HG02884 (cell line): ENCODE data around the gene ANKRD33.
"Not testable (repeated sequence)": the region's sequence is repeated elsewhere in the genome, so short reads cannot be mapped to it uniquely, and the experiment has no call there.

Experiments
- ATAC-seq: cut with Tn5 transposase; IDR thresholded peaks from one replicate; pipeline ENCODE4 v1.9.1; 2021; ENCODE audit warnings: mild to moderate bottlenecking, moderate library complexity; ENCODE audit not compliant: unreplicated experiment

Gene ANKRD33

GRCh38 chr12:51873251-51873994, 14.5 kb upstream of the ANKRD33 start:
- no peak for ATAC-seq

- no peak for ATAC-seq
These were observed 13.9 kb upstream of the ANKRD33 start for GRCh38 chr12:51874000-51874399.

- no peak for ATAC-seq
These were observed 13.4 kb upstream of the ANKRD33 start for GRCh38 chr12:51874486-51874885.

- no peak for ATAC-seq
These were observed 8.8 kb upstream of the ANKRD33 start for GRCh38 chr12:51879102-51879501.

- no peak for ATAC-seq
These were observed 4.6 kb upstream of the ANKRD33 start for GRCh38 chr12:51883295-51883694.

GRCh38 chr12:51883998-51884675, 3.8 kb upstream of the ANKRD33 start:
- ATAC-seq: no peak

GRCh38 chr12:51884676-51885229, 3.1 kb upstream of the ANKRD33 start:
- ATAC-seq: no peak

- ATAC-seq: not testable (repeated sequence)
These were observed 2.4 kb upstream of the ANKRD33 start for GRCh38 chr12:51885294-51886020.

GRCh38 chr12:51886021-51886710, 1.7 kb upstream of the ANKRD33 start:
- ATAC-seq: no peak

- no peak for ATAC-seq
These were observed 663 bp downstream of the ANKRD33 start for GRCh38 chr12:51888316-51889215.

GRCh38 chr12:51889216-51890132, 1.6 kb downstream of the ANKRD33 start:
- ATAC-seq: no peak

GRCh38 chr12:51890133-51890464, 2.2 kb downstream of the ANKRD33 start:
- no peak for ATAC-seq

GRCh38 chr12:51890511-51891171, 2.7 kb downstream of the ANKRD33 start:
- ATAC-seq: no peak

- no peak for ATAC-seq
These were observed 3.9 kb downstream of the ANKRD33 start for GRCh38 chr12:51891843-51892242.

- ATAC-seq: no peak
These were observed 5.9 kb downstream of the ANKRD33 start for GRCh38 chr12:51893786-51894185.

GRCh38 chr12:51895378-51896135, 7.7 kb downstream of the ANKRD33 start:
- no peak for ATAC-seq

GRCh38 chr12:51896236-51896635, 8.3 kb downstream of the ANKRD33 start:
- ATAC-seq: no peak

GRCh38 chr12:51897181-51897580, 9.3 kb downstream of the ANKRD33 start:
- no peak for ATAC-seq
